ENCODE data around the gene MSH3.
"Not testable (repeated sequence)": the region's sequence is repeated elsewhere in the genome, so short reads cannot be mapped to it uniquely, and the experiment has no call there.

Gene MSH3

DNA sequence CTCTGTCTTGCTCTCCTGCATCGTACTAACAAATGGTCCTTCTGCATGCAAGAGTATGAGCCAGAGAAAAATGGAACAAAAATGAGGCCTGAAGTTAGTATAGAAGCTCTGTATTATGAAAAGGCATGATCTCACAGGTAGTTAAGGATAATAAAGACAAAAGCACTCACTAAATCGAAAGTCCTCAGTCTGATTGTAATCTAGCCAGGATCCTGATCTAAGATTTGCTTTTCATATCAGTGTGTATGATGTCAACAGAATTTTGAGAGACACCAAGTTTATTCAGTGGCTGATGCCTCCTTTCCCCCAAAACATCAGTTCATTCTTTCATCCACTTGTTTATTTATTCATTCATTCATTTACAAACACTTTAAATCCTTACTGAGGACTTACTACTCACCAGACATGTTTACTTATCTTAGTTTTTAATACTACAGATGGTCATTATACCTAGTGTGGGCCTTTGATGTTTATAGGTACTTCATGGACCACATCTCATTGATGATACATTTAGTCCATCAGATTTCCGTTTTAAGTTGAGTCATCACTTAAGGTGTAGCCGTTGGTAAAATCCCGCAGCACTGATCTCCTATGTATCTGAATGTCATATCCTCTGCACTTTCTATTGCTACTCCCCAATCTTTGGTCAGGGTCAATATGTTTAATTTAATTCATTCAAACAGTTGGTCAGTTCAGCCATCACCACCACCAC, 105.6 kb downstream of the MSH3 start:
- DNase-seq, result no peak

GRCh38 chr5:80760680-80761079, 106.2 kb downstream of the MSH3 start:
- DNase-seq, result no peak

GRCh38 chr5:80761176-80761575, 106.7 kb downstream of the MSH3 start:
- DNase-seq, result no peak

DNA sequence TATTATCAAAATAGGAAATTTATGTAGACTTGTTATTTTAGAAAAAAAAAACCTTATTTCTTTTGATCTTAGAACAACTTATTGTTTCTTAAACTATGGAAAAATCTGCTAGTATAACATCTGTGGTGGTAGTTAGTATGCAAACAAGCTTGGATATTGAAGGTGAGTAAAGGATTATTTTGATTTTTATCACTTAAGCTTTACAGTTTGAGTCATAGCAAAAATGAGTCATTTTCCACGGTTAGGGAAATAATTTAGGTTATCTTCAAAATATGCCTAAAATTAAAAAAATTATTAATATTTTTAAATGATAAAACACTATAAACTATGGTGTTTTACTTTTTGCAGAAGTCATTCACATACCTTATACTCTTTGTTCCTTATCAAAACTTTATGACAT, 107.5 kb downstream of the MSH3 start:
- DNase-seq, result no peak

DNA sequence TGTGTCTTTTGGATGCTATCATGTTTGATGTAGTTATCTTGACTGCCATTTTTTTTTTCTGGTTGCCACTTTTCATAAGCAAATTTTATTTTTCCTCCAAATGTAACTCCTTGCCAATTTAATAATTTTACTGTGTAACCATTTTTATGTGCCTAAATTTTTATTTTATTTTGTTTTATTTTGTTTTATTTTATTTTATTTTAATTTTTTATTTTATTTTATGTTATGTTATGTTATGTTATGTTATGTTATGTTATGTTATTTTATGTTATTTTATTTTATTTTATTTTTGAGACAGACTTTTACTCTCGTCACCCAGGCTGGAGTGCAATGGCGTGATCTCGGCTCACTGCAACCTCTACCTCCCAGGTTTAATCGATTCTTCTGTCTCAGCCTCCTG, 108.1 kb downstream of the MSH3 start:
- DNase-seq, result no peak

GRCh38 chr5:80763211-80763610, 108.8 kb downstream of the MSH3 start:
- no peak for DNase-seq

DNA sequence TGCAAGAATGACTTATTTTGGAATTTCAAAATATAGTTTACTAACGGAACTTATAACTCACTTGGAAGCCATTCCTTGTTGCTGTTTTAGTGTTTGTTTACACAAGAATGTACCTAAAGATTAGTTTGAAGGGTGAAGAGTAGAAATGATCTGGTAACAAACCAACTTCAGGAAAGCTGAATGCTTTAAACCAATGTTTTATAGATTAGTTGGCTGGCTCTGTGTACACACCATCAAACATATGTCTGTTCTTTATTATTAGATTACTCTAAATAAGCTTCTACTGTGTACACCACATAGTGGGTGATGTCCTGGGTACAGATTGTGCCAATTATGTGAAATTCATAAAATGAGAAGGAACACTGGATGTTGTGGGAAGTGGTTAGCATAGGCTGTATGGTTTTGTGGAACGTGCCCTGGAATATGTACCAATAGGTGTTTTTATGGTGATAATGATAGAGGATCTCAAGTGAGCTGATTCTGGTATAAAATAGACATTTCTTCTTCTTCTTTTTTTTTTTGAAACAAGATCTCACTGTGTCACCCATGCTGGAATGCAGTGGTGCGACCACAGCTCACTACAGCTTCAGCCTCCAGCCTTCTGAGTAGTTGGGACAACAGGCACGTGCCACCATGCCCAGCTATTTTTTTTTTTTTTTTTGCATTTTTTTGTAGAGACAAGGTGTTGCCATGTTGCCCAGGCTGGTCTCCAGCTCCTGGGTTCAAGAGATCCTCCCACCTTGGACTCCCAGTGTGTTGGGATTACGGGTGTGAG, 109.6 kb downstream of the MSH3 start:
- DNase-seq, result no peak

- no peak for DNase-seq
Measured at GRCh38 chr5:80764786-80765185, 110.3 kb downstream of the MSH3 start.

DNA sequence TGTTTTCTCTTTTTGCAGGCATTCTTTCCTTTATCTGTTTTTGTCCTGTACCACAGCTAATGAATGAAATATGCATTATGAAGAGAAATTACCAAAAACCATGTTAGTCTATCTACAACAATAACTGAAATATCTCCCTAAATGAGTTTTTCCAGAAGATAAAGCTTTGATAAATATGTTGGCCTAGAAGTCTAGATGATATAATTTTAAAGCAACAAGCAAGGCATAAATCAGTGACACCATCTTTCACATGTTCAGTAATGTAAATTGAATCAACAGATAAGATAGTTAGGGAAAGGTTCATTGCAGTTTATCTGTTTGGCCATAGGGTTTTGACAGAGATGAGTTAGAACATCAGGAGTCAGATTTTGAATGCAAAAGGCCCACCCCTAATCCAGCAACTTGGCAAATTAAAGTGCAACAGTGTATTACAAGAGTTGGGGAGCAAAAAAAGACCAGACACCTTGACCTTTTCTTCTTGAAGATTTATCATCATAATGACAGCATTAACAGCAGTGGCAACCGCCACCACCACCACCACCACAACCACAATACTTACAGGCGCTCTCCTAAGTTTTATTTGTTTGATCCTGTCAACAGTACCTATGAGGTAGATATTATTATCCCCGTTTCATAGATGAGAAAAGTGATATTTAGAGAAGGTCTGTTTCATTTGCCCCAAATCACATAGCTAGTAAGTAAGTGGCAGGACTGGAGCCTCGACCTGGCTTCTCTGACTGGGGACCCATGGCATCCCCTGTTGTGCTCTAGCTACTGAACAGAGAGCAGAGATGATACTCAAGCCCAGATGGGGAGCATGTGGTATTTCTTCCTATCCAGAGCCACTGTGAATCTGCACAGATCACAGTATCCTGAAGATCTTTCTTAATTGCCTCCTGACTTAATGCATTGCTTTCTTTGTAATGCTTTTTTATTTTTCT, 123.2 kb downstream of the MSH3 start:
- no peak for DNase-seq

DNA sequence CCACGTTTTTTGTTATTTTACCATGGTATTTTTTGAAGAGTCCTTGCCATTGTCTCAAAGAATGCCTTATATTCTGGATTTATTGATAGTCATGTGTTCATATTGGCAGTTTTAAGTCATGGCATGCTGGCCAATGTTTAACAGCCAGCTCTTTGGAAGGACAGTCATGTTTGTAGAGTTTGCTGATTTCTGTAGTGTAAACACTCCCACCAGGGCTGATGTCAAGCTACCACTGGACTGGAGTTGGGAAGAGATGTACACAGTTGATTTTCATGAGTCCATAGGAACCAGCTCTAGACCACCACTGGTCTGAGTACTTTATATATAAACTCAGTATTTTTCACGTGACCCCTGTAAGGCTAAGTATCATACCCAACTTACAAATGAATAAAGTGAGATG, 125.6 kb downstream of the MSH3 start:
- no peak for DNase-seq

DNA sequence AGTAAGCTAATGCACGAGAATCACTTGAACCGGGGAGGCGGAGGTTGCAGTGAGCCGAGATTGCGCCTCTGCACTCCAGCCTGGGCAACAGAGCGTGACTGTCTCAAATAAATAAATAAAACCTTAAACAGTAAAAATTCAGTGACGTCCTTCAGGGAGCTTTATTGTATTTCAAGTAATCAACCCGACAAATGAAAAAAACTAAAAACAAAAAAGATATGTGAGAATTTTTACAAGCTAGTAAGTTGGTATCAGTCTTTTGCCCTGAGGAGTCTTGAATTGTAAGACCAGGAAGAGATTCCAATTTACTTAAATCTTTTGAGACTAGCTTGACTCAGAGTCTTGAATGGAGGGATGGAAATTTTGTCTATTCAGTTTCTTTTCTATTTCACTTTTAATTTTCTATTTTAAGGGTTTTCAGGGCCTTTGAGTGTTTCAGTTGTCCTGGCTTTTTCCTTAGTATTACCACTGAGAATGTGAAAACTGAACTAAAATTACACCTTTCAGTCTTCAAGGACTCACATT, 126.4 kb downstream of the MSH3 start:
- no peak for DNase-seq

GRCh38 chr5:80781356-80781755, 126.9 kb downstream of the MSH3 start:
- DNase-seq, result no peak

DNA sequence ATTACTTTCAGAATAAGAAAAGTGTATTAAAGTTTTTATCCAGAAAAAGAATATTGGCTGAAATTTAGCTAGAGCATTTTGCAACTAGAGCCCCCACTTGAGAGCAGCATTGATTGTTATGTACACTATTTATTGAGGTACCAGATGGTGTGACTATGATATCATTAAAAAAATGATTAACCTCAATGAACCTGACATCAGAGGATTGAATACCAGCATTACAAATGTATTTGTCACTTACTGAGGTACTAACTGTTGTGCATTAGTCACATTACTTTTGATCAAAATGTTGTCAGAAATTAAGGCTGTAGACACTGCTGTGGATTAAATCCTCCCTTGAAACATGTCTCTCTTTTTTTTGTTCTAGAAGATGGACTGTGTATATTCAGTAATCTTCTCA, 128.2 kb downstream of the MSH3 start:
- no peak for DNase-seq

- DNase-seq, result not testable (repeated sequence)
Measured at GRCh38 chr5:80783751-80784150, 129.3 kb downstream of the MSH3 start.

DNA sequence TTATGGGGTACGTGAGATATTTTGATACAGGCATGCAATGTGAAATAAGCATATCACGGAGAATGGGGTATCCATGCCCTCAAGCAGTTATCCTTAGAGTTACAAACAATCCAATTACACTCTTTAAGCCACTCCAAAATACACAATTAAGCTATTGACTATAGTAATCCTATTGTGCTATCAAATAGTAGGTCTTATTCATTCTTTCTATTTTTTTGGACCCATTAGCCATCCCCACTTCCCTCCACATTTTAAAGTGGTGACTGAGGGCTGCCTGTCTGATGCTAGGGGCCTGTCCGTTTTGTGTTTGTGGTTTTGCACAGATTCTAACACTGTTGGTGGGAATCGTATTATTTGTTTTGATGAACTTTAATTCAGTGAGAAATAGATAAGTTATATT, 130.0 kb downstream of the MSH3 start:
- DNase-seq, result no peak

DNA sequence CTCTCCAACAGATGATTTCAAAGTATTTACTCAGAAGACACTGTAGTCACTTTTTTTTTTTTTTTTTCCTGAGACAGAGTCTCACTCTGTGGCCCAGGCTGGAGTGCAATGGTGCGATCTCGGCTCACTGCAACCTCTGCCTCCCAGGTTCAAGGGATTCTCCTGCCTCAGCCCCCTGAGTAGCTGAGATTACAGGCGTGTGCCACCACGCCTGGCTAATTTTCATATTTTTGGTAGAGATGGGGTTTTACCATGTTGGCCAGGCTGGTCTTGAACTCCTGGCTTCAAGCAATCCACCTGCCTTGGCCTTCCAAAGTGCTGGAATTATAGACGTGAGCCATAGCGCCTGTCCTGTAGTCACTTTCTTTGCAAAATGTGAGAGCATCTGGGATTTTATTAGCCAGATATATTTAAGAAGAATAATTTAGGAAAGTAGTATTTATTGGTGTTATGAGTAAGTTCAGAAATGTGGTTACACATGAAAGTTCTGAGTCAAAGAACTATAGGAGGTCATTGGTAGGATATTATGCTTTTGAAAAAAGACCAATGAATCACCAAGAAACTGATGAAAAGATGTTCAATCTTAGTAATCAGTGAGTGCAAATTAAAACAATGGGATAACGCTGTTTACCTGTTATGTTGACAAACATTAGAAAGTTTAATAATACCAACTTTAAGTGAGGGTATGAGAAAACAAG, 135.0 kb downstream of the MSH3 start:
- DNase-seq, result not testable (repeated sequence)

- no peak for DNase-seq
Measured at GRCh38 chr5:80790698-80791097, 136.2 kb downstream of the MSH3 start.

- no peak for DNase-seq
Measured at GRCh38 chr5:80793354-80793753, 138.9 kb downstream of the MSH3 start.

- no peak for DNase-seq
Measured at GRCh38 chr5:80796846-80797245, 142.4 kb downstream of the MSH3 start.

- DNase-seq, result no peak
Measured at GRCh38 chr5:80797428-80798024, 143.1 kb downstream of the MSH3 start.

GRCh38 chr5:80798166-80798565, 143.7 kb downstream of the MSH3 start:
- no peak for DNase-seq

GRCh38 chr5:80798633-80799032, 144.2 kb downstream of the MSH3 start:
- DNase-seq, result no peak
